Mesenchymal stem cell (in vitro differentiated cells and primary cell): ENCODE measurements around the gene PA2G4.
A peak's percentile ranks its signal among the peaks of the same experiment; 100 is the strongest.

ENCODE experiments used
- DNase-seq: peaks from one replicate; pipeline ENCODE4 v3.0.0-alpha.2; 2013
- H2AFZ ChIP-seq: one replicate; pipeline ENCODE4 v1.6.1; 2013; ENCODE audit warnings: low read depth, mild to moderate bottlenecking, control low read depth, inconsistent platforms, low read length, moderate library complexity
- H2AK5ac ChIP-seq: 2 replicates; pipeline ENCODE4 v1.6.1; 2013; ENCODE audit warnings: low read length, moderate library complexity, mild to moderate bottlenecking, inconsistent platforms; ENCODE audit not compliant: severe bottlenecking
- H2BK120ac ChIP-seq: one replicate; pipeline ENCODE4 v1.6.1; 2013; ENCODE audit warnings: low read depth, mild to moderate bottlenecking, inconsistent platforms, low read length, moderate library complexity
- H2BK12ac ChIP-seq, 2 experiments: one replicate each; pipeline ENCODE4 v1.6.1; 2013; ENCODE audit warnings: inconsistent platforms in 2 of 2, low read length in 2 of 2, mild to moderate bottlenecking in 2 of 2, moderate library complexity in 2 of 2, control low read depth in 1 of 2
- H2BK15ac ChIP-seq: one replicate; pipeline ENCODE4 v1.6.1; 2013; ENCODE audit warnings: mild to moderate bottlenecking, low read depth, inconsistent platforms; ENCODE audit not compliant: poor library complexity, severe bottlenecking
- H2BK5ac ChIP-seq: 2 replicates; pipeline ENCODE4 v1.6.1; 2013; ENCODE audit warnings: low read depth, mild to moderate bottlenecking, low read length, control low read depth, inconsistent platforms; ENCODE audit not compliant: poor library complexity, severe bottlenecking
- H3K14ac ChIP-seq, 2 experiments: one replicate each; pipeline ENCODE4 v1.6.1; 2013; ENCODE audit warnings: inconsistent platforms in 2 of 2, low read length in 2 of 2, control low read depth in 1 of 2, mild to moderate bottlenecking in 1 of 2, moderate library complexity in 1 of 2
- H3K18ac ChIP-seq, 2 experiments: one replicate each; pipeline ENCODE4 v1.6.1; 2013; ENCODE audit warnings: inconsistent platforms in 2 of 2, low read length in 2 of 2, control low read depth in 1 of 2, low read depth in 1 of 2, mild to moderate bottlenecking in 1 of 2
- H3K23ac ChIP-seq, 2 experiments: one replicate each; pipeline ENCODE4 v1.6.1; 2013; ENCODE audit warnings: inconsistent platforms in 2 of 2, low read length in 2 of 2, mild to moderate bottlenecking in 2 of 2, moderate library complexity in 2 of 2, control low read depth in 1 of 2
- H3K27ac ChIP-seq: 2 replicates; pipeline ENCODE4 v1.5.1; 2013; ENCODE audit warnings: mild to moderate bottlenecking, moderate library complexity, low read length, control low read depth, inconsistent platforms; ENCODE audit not compliant: poor library complexity, severe bottlenecking
- H3K27me3 ChIP-seq, 2 experiments: 2 replicates each; pipeline versions ENCODE4 v1.6.1 to v1.7.0; 2013; ENCODE audit warnings: low read length in 2 of 2, mild to moderate bottlenecking in 2 of 2, moderate library complexity in 2 of 2, control low read depth in 1 of 2, inconsistent platforms in 1 of 2; ENCODE audit not compliant: control insufficient read depth in 1 of 2, insufficient read depth in 1 of 2
- H3K36me3 ChIP-seq, 2 experiments: 2 replicates each; pipeline versions ENCODE4 v1.6.1 to v1.7.0; 2013; ENCODE audit warnings: low read length in 2 of 2, control low read depth in 1 of 2, inconsistent platforms in 1 of 2, low read depth in 1 of 2, mild to moderate bottlenecking in 1 of 2; ENCODE audit not compliant: insufficient read depth in 2 of 2, control insufficient read depth in 1 of 2
- H3K4ac ChIP-seq, 2 experiments: one replicate each; pipeline ENCODE4 v1.6.1; 2013; ENCODE audit warnings: inconsistent platforms in 2 of 2, low read length in 2 of 2, mild to moderate bottlenecking in 2 of 2, moderate library complexity in 2 of 2, control low read depth in 1 of 2, low read depth in 1 of 2
- H3K4me1 ChIP-seq: 2 replicates; pipeline ENCODE4 v1.6.1; 2013; ENCODE audit warnings: low read depth, low read length, control low read depth; ENCODE audit not compliant: control insufficient read depth, insufficient read depth
- H3K4me2 ChIP-seq: 2 replicates; pipeline ENCODE4 v1.6.1; 2013; ENCODE audit warnings: low read length, mild to moderate bottlenecking, inconsistent platforms; ENCODE audit not compliant: poor library complexity, severe bottlenecking
- H3K4me3 ChIP-seq, 2 experiments: 2 replicates each; pipeline versions ENCODE4 v1.5.1 to v1.7.0; 2013; ENCODE audit warnings: low read length in 2 of 2, mild to moderate bottlenecking in 2 of 2, control low read depth in 1 of 2, low read depth in 1 of 2; ENCODE audit not compliant: insufficient read depth in 1 of 2
- H3K79me1 ChIP-seq: replicated peaks from 2 replicates; pipeline ENCODE4 v1.6.1; 2013; ENCODE audit warnings: mild to moderate bottlenecking, control low read depth, low read length, inconsistent platforms; ENCODE audit not compliant: poor library complexity, severe bottlenecking
- H3K9ac ChIP-seq: 2 replicates; pipeline ENCODE4 v1.7.0; 2013; ENCODE audit warnings: mild to moderate bottlenecking, low read length, moderate library complexity
- H3K9me3 ChIP-seq: 2 replicates; pipeline ENCODE4 v1.7.0; 2013; ENCODE audit warnings: mild to moderate bottlenecking, low read length; ENCODE audit not compliant: control insufficient read depth
- H4K8ac ChIP-seq: one replicate; pipeline ENCODE4 v1.6.1; 2013; ENCODE audit warnings: inconsistent platforms, mild to moderate bottlenecking, low read length, moderate library complexity
- H4K91ac ChIP-seq: one replicate; pipeline ENCODE4 v1.6.1; 2013; ENCODE audit warnings: mild to moderate bottlenecking, low read length, inconsistent platforms
- WGBS: methylation state at CpG from one replicate; pipeline ENCODE4 v1.1.7; 2013; ENCODE audit warnings: mixed read lengths; 5-methylcytosine and 5-hydroxymethylcytosine counted together

Gene PA2G4

GRCh38 chr12:56160193-56160763 is 55.9 kb downstream of the PA2G4 start:
- no peaks in the 10 kb centered on the region for H3K27me3 ChIP-seq
- peak overlapping the region in 1 of 2 experiments; percentile 54 for H3K23ac ChIP-seq
- peak overlapping the region in 1 of 2 experiments; percentile 37 for H3K4ac ChIP-seq
- peak; percentile 43 for DNase-seq
- H3K4me1 ChIP-seq: peaks cover 24% of the 10 kb centered on the region
- H3K14ac ChIP-seq: peak overlapping the region in 1 of 2 experiments; percentile 26
- no peak overlapping the region for H2BK12ac ChIP-seq
- peak overlapping the region; percentile 79 for H3K4me2 ChIP-seq
- H2BK15ac ChIP-seq: no peak overlapping the region
- peaks cover 3% of the 10 kb centered on the region for H3K79me1 ChIP-seq
- H3K27ac ChIP-seq: peak overlapping the region; percentile 97
- 22% methylated on average over 5 of the region's 7 CpGs for WGBS
- peak overlapping the region; percentile 58 to 95 for H3K4me3 ChIP-seq
- no peak overlapping the region for H2BK5ac ChIP-seq
- no peak overlapping the region for H4K91ac ChIP-seq
- H2AK5ac ChIP-seq: peak overlapping the region; percentile 17
- H2AFZ ChIP-seq: no peak overlapping the region
- H3K18ac ChIP-seq: peak overlapping the region in 1 of 2 experiments; percentile 5
- H3K9me3 ChIP-seq: no peaks in the 10 kb centered on the region
- no peak overlapping the region for H2BK120ac ChIP-seq
- H3K36me3 ChIP-seq: peaks cover 61 to 65% of the 10 kb centered on the region in 2 experiments
- no peak overlapping the region for H4K8ac ChIP-seq
- H3K9ac ChIP-seq: peak overlapping the region; percentile 99

GRCh38 chr12:56160894-56161689 is 56.7 kb downstream of the PA2G4 start:
- Histone ChIP-seq H2AFZ (no peak overlapping the region), H3K27ac (peak overlapping the region; percentile 97)
- whole genome bisulfite sequencing: 89% methylated on average over 9 of the region's 11 CpGs

GRCh38 chr12:56161690-56162351 is 57.5 kb downstream of the PA2G4 start:
- peak overlapping the region; percentile 17 for H3K4me2 ChIP-seq
- H2AFZ ChIP-seq: no peak overlapping the region
- H3K14ac ChIP-seq: no peak overlapping the region
- no peak overlapping the region for H3K4ac ChIP-seq
- 94% methylated on average over 8 of the region's 10 CpGs for WGBS
- peaks cover 26% of the 10 kb centered on the region for H3K4me1 ChIP-seq
- no peak overlapping the region for H2BK120ac ChIP-seq
- no peak overlapping the region for H2BK12ac ChIP-seq
- no peak overlapping the region for H4K8ac ChIP-seq
- no peak overlapping the region for H2AK5ac ChIP-seq
- H3K79me1 ChIP-seq: no peaks in the 10 kb centered on the region
- peak overlapping the region in 1 of 2 experiments; percentile 3 for H3K23ac ChIP-seq
- H3K27ac ChIP-seq: peak overlapping the region; percentile 4
- H2BK5ac ChIP-seq: no peak overlapping the region
- no peaks in the 10 kb centered on the region for H3K9me3 ChIP-seq
- peak overlapping the region; percentile 99 for H3K9ac ChIP-seq
- H3K4me3 ChIP-seq: peak overlapping the region in 1 of 2 experiments; percentile 95
- no peak overlapping the region for H4K91ac ChIP-seq
- H3K27me3 ChIP-seq: no peaks in the 10 kb centered on the region
- no peak overlapping the region for H3K18ac ChIP-seq
- H2BK15ac ChIP-seq: no peak overlapping the region
- no peak for DNase-seq
- peaks cover 63 to 72% of the 10 kb centered on the region in 2 experiments for H3K36me3 ChIP-seq

More at GRCh38 chr12:56160894-56161689, 56.7 kb downstream of the PA2G4 start:
- H2AK5ac ChIP-seq: no peak overlapping the region
- H3K4me3 ChIP-seq: peak overlapping the region; percentile 58 to 95
- no peak overlapping the region for H4K8ac ChIP-seq
- no peak for DNase-seq
- H3K4me2 ChIP-seq: peak overlapping the region; percentile 79
- peaks cover 57 to 66% of the 10 kb centered on the region in 2 experiments for H3K36me3 ChIP-seq
- H3K9ac ChIP-seq: peak overlapping the region; percentile 99
- H2BK12ac ChIP-seq: no peak overlapping the region
- no peak overlapping the region for H2BK120ac ChIP-seq
- no peaks in the 10 kb centered on the region for H3K9me3 ChIP-seq
- H4K91ac ChIP-seq: no peak overlapping the region
- no peak overlapping the region for H3K4ac ChIP-seq
- H3K4me1 ChIP-seq: peaks cover 26% of the 10 kb centered on the region
- no peaks in the 10 kb centered on the region for H3K27me3 ChIP-seq
- H3K14ac ChIP-seq: peak overlapping the region in 1 of 2 experiments; percentile 23
- H2BK5ac ChIP-seq: no peak overlapping the region
- H3K18ac ChIP-seq: no peak overlapping the region
- no peak overlapping the region for H2BK15ac ChIP-seq
- H3K79me1 ChIP-seq: no peaks in the 10 kb centered on the region
- peak overlapping the region in 1 of 2 experiments; percentile 10 for H3K23ac ChIP-seq
